GM12878 (cell line): ENCODE measurements around the gene PRCC.

Source experiments
- CTCF ChIP-seq, 3 experiments: IDR thresholded peaks in 2 of 3; conservative IDR thresholded peaks in 1 of 3; 2 replicates each; pipeline ENCODE4 v1.5.1; 2011; ENCODE audit warnings: low read depth in 3 of 3, low read length in 3 of 3, mild to moderate bottlenecking in 3 of 3, control low read depth in 2 of 3, moderate library complexity in 2 of 3, inconsistent platforms in 1 of 3, mixed read lengths in 1 of 3; ENCODE audit not compliant: control insufficient read depth in 2 of 3, insufficient read depth in 1 of 3; ENCODE audit errors: extremely low read depth in 1 of 3
- EP300 ChIP-seq, 2 experiments: fragments of 150-350 bp in 1 of 2; IDR thresholded peaks; 2 replicates each; pipeline ENCODE4 v1.6.1; 2011 to 2012; ENCODE audit warnings: low read depth in 2 of 2, low read length in 2 of 2, borderline replicate concordance in 1 of 2, improper control_type of control experiment in 1 of 2, inconsistent platforms in 1 of 2; ENCODE audit not compliant: control insufficient read depth in 1 of 2
- ESRRA ChIP-seq: IDR thresholded peaks from 2 replicates; pipeline ENCODE4 v1.6.1; 2012; ENCODE audit warnings: mild to moderate bottlenecking, low read length, improper control_type of control experiment
- EZH2 ChIP-seq: IDR thresholded peaks from 2 replicates; pipeline ENCODE4 v1.6.1; 2012; ENCODE audit warnings: low read depth, mild to moderate bottlenecking, control low read depth, inconsistent platforms, low read length, borderline replicate concordance; ENCODE audit not compliant: control insufficient read depth
- FOXK2 ChIP-seq: fragments of 450-650 bp; IDR thresholded peaks from 2 replicates; pipeline ENCODE4 v1.6.1; 2017; ENCODE audit warnings: mild to moderate bottlenecking, moderate library complexity
- GABPA ChIP-seq: IDR thresholded peaks from 2 replicates; pipeline ENCODE4 v1.6.1; 2014; ENCODE audit warnings: antibody characterized with exemption, low read depth, mild to moderate bottlenecking, inconsistent platforms
- NRF1 ChIP-seq: conservative IDR thresholded peaks from 2 replicates; pipeline ENCODE4 v1.6.1; 2011; ENCODE audit warnings: mild to moderate bottlenecking, low read depth, low read length, improper control_type of control experiment
- POLR2AphosphoS5 ChIP-seq: IDR thresholded peaks from 2 replicates; pipeline ENCODE4 v1.6.1; 2011; ENCODE audit warnings: mild to moderate bottlenecking, low read length, inconsistent platforms
- RCOR1 ChIP-seq: conservative IDR thresholded peaks from 2 replicates; pipeline ENCODE4 v1.6.1; 2012; ENCODE audit warnings: low read depth, low read length, improper control_type of control experiment
- TF ChIP-seq, protein P1 (sequence below): fragments of 450-650 bp; IDR thresholded peaks from 2 replicates; pipeline ENCODE4 v1.6.1; 2017; ENCODE audit warnings: mild to moderate bottlenecking, moderate library complexity
- TF ChIP-seq, protein P2 (sequence below): IDR thresholded peaks from 2 replicates; pipeline ENCODE4 v1.6.1; 2011; ENCODE audit warnings: low read depth, mild to moderate bottlenecking, low read length, moderate library complexity, borderline replicate concordance; ENCODE audit errors: extremely low read depth

DNA sequence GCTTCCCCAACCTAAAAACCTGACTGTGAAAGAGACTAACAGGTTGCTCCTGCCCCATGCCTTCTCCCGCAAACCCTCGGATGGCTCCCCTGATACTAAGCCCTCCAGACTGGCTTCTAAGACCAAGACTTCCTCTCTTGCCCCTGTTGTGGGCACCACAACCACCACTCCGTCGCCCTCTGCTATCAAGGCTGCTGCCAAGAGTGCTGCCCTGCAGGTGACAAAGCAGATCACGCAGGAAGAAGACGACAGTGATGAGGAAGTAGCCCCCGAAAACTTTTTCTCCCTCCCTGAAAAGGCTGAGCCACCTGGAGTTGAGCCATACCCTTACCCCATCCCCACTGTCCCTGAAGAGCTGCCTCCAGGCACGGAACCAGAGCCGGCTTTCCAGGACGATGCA is 19.3 kb downstream of the PRCC start:
- TF ChIP-seq GABPA (no peak), FOXK2 (no peak), EZH2 (no peak), ESRRA (no peak), EP300 (IDR thresholded peaks at IDR 0.05; ENCODE audit: borderline replicate concordance in 1 of 2, control insufficient read depth in 1 of 2, low read depth in 2 of 2, low read length in 2 of 2) (no peak), POLR2AphosphoS5 (no peak), CTCF (IDR thresholded peaks at IDR 0.05 in 2 of 3, conservative IDR thresholded peaks at IDR 0.05 in 1 of 3; ENCODE audit: control insufficient read depth in 2 of 3, extremely low read depth in 1 of 3, insufficient read depth in 1 of 3, low read depth in 3 of 3, low read length in 3 of 3) (no peak), NRF1 (no peak), RCOR1 (no peak)
- TF ChIP-seq, protein P1, sequence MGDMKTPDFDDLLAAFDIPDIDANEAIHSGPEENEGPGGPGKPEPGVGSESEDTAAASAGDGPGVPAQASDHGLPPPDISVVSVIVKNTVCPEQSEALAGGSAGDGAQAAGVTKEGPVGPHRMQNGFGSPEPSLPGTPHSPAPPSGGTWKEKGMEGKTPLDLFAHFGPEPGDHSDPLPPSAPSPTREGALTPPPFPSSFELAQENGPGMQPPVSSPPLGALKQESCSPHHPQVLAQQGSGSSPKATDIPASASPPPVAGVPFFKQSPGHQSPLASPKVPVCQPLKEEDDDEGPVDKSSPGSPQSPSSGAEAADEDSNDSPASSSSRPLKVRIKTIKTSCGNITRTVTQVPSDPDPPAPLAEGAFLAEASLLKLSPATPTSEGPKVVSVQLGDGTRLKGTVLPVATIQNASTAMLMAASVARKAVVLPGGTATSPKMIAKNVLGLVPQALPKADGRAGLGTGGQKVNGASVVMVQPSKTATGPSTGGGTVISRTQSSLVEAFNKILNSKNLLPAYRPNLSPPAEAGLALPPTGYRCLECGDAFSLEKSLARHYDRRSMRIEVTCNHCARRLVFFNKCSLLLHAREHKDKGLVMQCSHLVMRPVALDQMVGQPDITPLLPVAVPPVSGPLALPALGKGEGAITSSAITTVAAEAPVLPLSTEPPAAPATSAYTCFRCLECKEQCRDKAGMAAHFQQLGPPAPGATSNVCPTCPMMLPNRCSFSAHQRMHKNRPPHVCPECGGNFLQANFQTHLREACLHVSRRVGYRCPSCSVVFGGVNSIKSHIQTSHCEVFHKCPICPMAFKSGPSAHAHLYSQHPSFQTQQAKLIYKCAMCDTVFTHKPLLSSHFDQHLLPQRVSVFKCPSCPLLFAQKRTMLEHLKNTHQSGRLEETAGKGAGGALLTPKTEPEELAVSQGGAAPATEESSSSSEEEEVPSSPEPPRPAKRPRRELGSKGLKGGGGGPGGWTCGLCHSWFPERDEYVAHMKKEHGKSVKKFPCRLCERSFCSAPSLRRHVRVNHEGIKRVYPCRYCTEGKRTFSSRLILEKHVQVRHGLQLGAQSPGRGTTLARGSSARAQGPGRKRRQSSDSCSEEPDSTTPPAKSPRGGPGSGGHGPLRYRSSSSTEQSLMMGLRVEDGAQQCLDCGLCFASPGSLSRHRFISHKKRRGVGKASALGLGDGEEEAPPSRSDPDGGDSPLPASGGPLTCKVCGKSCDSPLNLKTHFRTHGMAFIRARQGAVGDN: no peak
- TF ChIP-seq, protein P2, sequence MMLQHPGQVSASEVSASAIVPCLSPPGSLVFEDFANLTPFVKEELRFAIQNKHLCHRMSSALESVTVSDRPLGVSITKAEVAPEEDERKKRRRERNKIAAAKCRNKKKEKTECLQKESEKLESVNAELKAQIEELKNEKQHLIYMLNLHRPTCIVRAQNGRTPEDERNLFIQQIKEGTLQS: no peak
